ENCODE data around the gene NTM.

Gene NTM

GRCh38 chr11:131615611-131616010 is 245.2 kb downstream of the NTM start:
- H3K4me3 ChIP-seq (ENCODE audit: low read depth, low read length): no peak overlapping the region
- no peak for DNase-seq (ENCODE audit: low read depth)

DNA sequence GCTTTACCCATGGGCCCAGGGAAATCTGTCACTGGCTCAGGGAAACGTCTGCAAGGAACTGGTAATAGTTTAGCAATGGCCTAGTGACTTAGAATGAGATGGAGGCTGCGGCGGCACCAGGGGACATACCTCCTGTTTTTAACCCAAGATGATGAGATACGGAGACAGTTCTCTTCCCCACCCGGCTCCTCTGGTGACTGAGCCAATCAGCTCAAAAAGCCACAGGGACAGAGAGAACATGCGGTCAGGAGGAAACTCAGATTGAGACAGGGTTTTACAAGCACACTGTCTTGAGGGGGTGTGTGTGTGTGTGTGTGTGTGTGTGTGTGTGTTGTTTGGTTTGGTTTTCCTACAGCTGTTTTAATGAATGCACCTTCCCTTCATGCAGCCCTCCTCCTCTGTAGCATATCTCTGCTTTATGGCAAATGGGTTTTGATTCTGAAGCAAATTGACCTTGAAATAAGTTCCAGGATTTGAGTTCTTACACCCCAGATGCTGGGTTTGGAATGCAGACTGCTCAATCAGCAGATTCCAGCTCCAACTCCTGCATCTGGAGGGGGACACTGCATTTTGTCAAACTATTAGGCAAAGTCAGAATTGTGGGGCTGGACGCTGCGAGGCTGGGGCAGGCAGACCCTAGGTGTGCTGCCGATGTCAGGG is 246.2 kb downstream of the NTM start:
- DNase-seq (ENCODE audit: low read depth): no peak
- H3K4me3 ChIP-seq (ENCODE audit: low read depth, low read length): no peak overlapping the region

DNA sequence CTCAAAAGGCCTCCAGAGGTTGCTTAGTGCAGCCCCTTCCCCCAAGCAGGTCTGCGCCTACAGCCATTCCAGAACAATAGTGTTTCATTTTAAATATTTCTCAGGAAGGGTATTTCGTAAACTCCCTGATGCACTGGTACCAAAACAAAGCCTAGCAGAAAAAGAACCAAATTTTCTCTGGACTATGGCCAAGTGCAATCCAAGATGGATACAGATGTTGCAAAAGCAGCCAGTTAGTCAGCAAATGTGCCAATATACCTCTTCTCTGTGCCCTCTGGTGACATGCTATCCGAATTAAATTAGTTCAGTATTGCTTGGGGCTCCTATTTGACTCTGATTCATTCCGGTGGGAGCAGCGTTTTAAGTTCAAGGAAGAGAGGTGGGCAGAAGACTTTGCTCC is 247.8 kb downstream of the NTM start:
- H3K4me3 ChIP-seq (ENCODE audit: low read depth, low read length): no peak overlapping the region
- peak; percentile 21 for DNase-seq (ENCODE audit: low read depth)

GRCh38 chr11:131622193-131622592 is 251.8 kb downstream of the NTM start:
- no peak overlapping the region for H3K4me3 ChIP-seq (ENCODE audit: low read depth, low read length)
- no peak for DNase-seq (ENCODE audit: low read depth)

- no peak for DNase-seq (ENCODE audit: low read depth)
Observed at GRCh38 chr11:131624531-131624930, 254.1 kb downstream of the NTM start.

GRCh38 chr11:131626788-131627187 is 256.4 kb downstream of the NTM start:
- H3K4me3 ChIP-seq (ENCODE audit: low read depth, low read length): no peak overlapping the region
- no peak for DNase-seq (ENCODE audit: low read depth)

More at GRCh38 chr11:131624531-131624930, 254.1 kb downstream of the NTM start:
- no peak overlapping the region for H3K4me3 ChIP-seq (ENCODE audit: low read depth, low read length)

- no peak for DNase-seq (ENCODE audit: low read depth)
- no peak overlapping the region for H3K4me3 ChIP-seq (ENCODE audit: low read depth, low read length)
Observed at GRCh38 chr11:131628739-131629138, 258.3 kb downstream of the NTM start.

GRCh38 chr11:131629925-131630540 is 259.6 kb downstream of the NTM start:
- no peak for DNase-seq (ENCODE audit: low read depth)
- H3K4me3 ChIP-seq (ENCODE audit: low read depth, low read length): no peak overlapping the region

DNA sequence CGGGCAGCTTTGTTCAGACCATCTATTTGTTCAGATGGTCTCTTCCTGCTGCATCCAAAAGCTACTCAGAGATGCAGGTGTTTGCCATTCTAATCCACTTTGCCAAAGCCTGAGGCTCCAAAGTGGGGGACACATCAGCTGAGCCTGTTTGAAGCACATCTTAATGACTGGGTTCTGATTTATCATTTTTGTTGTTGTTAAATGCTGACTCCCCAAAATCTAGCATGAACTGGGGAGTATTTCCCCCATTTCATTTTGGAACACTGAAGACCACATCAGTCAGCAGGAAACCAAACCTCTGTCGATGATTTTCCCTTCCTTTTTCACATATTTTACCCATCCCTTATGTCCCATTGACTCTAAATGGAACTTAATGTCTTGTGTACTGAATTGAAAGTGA is 262.6 kb downstream of the NTM start:
- H3K4me3 ChIP-seq (ENCODE audit: low read depth, low read length): no peak overlapping the region
- DNase-seq (ENCODE audit: low read depth): no peak

DNA sequence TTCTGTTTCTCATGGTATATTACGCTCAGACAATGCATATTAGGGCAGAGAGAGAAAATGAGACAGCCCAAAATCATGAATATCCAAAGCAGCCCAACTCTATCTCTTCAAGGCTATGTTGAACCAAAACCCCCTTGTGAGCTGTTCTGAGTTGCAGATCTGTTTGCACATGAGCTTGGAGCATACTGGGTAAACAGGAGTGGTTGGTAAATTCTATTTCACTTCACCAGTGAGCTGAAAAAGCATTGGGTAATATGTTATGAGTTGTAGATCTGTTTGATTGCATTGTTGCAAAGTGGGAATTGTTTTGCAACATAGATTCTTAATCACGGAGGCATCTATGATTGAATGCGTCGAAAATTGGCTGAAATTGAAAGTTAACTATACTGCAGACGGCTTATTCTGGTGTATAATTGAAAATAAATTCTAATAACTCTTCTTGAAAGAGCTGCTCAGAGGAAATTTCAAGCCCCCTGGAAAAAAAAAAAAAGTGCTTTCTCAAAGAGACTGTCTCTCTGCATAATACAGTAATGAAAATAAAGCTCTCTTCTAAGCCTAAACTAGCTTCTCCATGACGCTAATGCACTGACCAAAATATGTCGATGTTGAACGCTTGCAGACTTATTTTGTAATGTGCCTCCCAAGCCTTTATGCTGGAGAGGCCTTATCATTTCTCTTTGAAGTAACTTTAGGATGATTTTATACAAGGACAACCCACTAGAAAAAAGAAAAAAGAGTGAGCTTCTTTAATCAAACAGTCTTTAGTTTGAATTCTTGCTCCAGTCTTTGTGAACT is 263.7 kb downstream of the NTM start:
- no peak for DNase-seq (ENCODE audit: low read depth)
- H3K4me3 ChIP-seq (ENCODE audit: low read depth, low read length): no peak overlapping the region

DNA sequence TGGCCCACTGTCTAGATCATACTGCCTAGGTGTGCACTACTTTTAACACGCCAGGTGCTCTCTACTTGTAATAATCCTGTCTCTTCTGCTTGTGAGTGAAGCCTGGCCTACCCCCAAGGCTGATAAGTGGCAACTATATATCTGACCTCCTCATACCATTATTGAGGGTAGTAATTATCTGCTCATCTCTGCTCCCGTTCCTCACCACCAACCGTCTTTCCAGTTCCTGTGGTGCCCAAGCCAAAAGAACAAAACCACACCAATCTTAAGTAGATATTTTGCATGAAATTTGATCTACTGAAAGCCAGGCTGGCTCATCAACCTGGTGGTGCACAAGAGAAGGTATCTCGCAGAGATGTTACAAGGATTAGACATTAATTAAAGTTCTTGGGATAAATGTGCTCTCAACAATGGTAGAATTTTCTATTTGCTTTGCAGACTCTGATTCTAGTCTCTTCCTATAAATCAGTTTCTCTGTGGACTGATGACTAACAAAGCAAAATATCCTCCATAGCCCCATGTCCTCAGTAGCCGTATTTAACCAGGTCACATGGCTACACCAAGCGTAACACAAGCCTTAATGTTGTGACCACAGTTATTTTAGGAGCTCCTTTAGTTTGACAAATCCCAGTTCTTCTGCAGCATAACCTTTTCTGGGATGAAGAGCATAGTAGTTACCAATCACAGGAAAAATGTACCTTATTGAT is 267.2 kb downstream of the NTM start:
- DNase-seq (ENCODE audit: low read depth): no peak
- no peak overlapping the region for H3K4me3 ChIP-seq (ENCODE audit: low read depth, low read length)

GRCh38 chr11:131638889-131639288 is 268.5 kb downstream of the NTM start:
- DNase-seq (ENCODE audit: low read depth): no peak
- no peak overlapping the region for H3K4me3 ChIP-seq (ENCODE audit: low read depth, low read length)

GRCh38 chr11:131640320-131640719 is 269.9 kb downstream of the NTM start:
- H3K4me3 ChIP-seq (ENCODE audit: low read depth, low read length): no peak overlapping the region
- no peak for DNase-seq (ENCODE audit: low read depth)

DNA sequence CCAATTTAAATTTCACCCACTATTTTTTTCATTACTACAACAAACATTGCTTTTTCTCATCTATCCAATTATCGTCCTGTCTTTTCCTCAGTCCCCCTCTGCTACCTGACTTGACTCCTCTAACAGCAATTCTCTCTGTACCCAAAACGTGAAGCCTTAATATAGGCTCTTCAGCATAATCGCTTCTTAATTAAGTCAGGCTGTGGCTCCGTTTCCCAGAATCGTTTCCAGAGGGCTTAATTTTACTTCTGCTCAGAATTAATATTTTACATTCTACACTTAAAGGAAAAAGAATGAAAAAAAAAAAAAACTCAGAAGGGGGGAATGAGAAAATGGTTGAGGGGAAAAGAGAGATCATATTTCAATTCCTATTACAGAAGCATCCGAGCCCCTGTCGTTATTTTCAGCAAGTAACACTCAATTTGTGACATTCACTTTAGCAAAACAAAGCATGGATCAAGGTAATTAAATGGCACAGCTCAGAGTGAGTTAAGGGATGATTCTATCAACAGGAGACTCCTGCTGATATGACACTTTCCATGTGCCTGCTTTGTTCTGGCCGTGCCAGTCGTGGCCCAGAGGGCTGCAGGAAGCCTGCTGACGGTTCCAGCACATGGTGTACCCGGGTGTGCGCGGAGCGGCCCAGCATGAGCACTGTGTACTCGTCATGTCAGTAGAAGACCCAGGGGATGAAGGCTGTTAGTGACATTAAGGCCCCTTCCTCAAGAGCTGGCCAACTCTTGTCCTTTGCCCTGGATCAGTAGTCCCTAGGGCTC is 272.5 kb downstream of the NTM start:
- no peak for DNase-seq (ENCODE audit: low read depth)
- no peak overlapping the region for H3K4me3 ChIP-seq (ENCODE audit: low read depth, low read length)

GRCh38 chr11:131644204-131644795 is 273.9 kb downstream of the NTM start:
- no peak overlapping the region for H3K4me3 ChIP-seq (ENCODE audit: low read depth, low read length)
- no peak for DNase-seq (ENCODE audit: low read depth)

DNA sequence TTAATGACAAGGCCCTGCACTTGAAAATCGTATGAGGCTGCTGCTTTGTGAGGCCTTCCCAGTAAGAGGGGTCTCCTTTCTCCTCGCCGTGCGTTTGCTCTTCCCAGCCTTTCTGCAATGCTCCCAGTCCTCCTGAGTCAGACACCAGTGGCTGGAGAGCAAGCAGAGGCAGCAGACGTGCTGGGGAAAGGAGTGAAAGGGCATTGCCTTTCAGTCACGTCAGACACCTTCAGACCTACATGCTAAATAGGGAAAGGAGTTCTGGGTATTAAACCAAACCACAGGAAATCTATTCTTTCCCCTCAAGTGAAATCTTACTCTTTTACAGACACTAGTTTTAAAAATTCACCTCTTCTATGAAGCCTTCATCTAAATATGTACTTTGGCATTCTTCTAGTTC is 274.8 kb downstream of the NTM start:
- no peak for DNase-seq (ENCODE audit: low read depth)
- no peak overlapping the region for H3K4me3 ChIP-seq (ENCODE audit: low read depth, low read length)

DNA sequence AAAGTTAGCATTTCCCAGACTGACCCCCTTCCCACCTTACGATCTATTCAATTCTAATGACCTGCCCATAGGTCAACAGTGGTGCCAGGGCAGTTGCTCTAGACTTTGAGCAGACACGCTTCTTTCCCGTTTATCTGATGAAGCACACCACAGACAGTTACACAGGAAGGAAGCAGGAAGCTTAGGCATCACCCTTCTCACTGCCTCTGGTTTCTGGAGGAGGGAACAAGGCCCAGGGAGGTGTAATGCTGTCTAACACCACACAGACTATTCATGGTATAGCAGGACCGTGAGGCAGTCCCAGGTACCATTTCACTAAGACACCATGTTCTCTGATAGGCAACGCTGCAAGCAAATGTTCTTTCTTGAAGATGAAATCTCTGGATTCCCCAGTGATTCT is 279.4 kb downstream of the NTM start:
- DNase-seq (ENCODE audit: low read depth): no peak

GRCh38 chr11:131652231-131652630 is 281.8 kb downstream of the NTM start:
- no peak overlapping the region for H3K4me3 ChIP-seq (ENCODE audit: low read depth, low read length)
- DNase-seq (ENCODE audit: low read depth): no peak

More for the DNA sequence above, 279.4 kb downstream of the NTM start:
- no peak overlapping the region for H3K4me3 ChIP-seq (ENCODE audit: low read depth, low read length)

GRCh38 chr11:131653260-131653659 is 282.8 kb downstream of the NTM start:
- H3K4me3 ChIP-seq (ENCODE audit: low read depth, low read length): no peak overlapping the region
- DNase-seq (ENCODE audit: low read depth): no peak

All from skeletal muscle cell (primary cell).